ENCODE results near the gene TES.

TES gene

GRCh38 chr7:116165717-116166116 is 44.6 kb upstream of the TES start:
- Histone ChIP-seq H3K9ac (ENCODE audit: low read length) (no peak overlapping the region), H2BK120ac (ENCODE audit: low read depth, low read length) (no peak overlapping the region), H4K8ac (ENCODE audit: low read depth, low read length) (no peak overlapping the region), H2BK15ac (replicated peaks; ENCODE audit: low read depth) (no peak overlapping the region), H3K23ac (ENCODE audit: low read length) (no peak overlapping the region), H3K79me2 (ENCODE audit: control insufficient read depth, insufficient read depth, low read length) (no peaks in the 10 kb centered on the region), H3K4me1 (ENCODE audit: control insufficient read depth, low read depth, low read length) (no peaks in the 10 kb centered on the region), H3K79me1 (ENCODE audit: low read length) (no peaks in the 10 kb centered on the region), H3K4ac (ENCODE audit: low read depth, low read length) (no peak overlapping the region), H3K4me3 (ENCODE audit: low read length) (no peak overlapping the region), H2BK5ac (ENCODE audit: low read length) (no peak overlapping the region), H4K5ac (ENCODE audit: low read length) (no peak overlapping the region), H3K18ac (ENCODE audit: low read length) (no peak overlapping the region), H3K27ac (ENCODE audit: low read depth, low read length) (no peak overlapping the region), H3K56ac (ENCODE audit: low read length) (no peak overlapping the region), H2AK5ac (ENCODE audit: low read length) (no peak overlapping the region), H3K27me3 (ENCODE audit: insufficient read depth, low read length, poor library complexity) (no peaks in the 10 kb centered on the region), H3K4me2 (ENCODE audit: low read length) (no peak overlapping the region), H3K36me3 (ENCODE audit: control insufficient read depth, insufficient read depth, low read length) (no peaks in the 10 kb centered on the region)
- WGBS (ENCODE audit: extremely low coverage, insufficient coverage, low lambda C conversion rate), result no CpG with 5 or more reads among the region's 2 CpGs
- DNase-seq, result no peak

- no peak overlapping the region for H2BK120ac ChIP-seq (ENCODE audit: low read depth, low read length)
- no CpG with 5 or more reads among the region's 2 CpGs for WGBS (ENCODE audit: extremely low coverage, insufficient coverage, low lambda C conversion rate)
- no peaks in the 10 kb centered on the region for H3K79me1 ChIP-seq (ENCODE audit: low read length)
- H3K4me3 ChIP-seq (ENCODE audit: low read length), result no peak overlapping the region
- no peak overlapping the region for H3K27ac ChIP-seq (ENCODE audit: low read depth, low read length)
- no peak overlapping the region for H3K23ac ChIP-seq (ENCODE audit: low read length)
- H2BK15ac ChIP-seq (replicated peaks; ENCODE audit: low read depth), result no peak overlapping the region
- H3K18ac ChIP-seq (ENCODE audit: low read length), result no peak overlapping the region
- no peaks in the 10 kb centered on the region for H3K27me3 ChIP-seq (ENCODE audit: insufficient read depth, low read length, poor library complexity)
- no peaks in the 10 kb centered on the region for H3K36me3 ChIP-seq (ENCODE audit: control insufficient read depth, insufficient read depth, low read length)
- no peaks in the 10 kb centered on the region for H3K79me2 ChIP-seq (ENCODE audit: control insufficient read depth, insufficient read depth, low read length)
- H3K4ac ChIP-seq (ENCODE audit: low read depth, low read length), result no peak overlapping the region
- H2BK5ac ChIP-seq (ENCODE audit: low read length), result no peak overlapping the region
- H3K56ac ChIP-seq (ENCODE audit: low read length), result no peak overlapping the region
- H3K4me2 ChIP-seq (ENCODE audit: low read length), result no peak overlapping the region
- no peak overlapping the region for H2AK5ac ChIP-seq (ENCODE audit: low read length)
- no peak overlapping the region for H4K5ac ChIP-seq (ENCODE audit: low read length)
- H3K9ac ChIP-seq (ENCODE audit: low read length), result no peak overlapping the region
- DNase-seq, result no peak
- H4K8ac ChIP-seq (ENCODE audit: low read depth, low read length), result no peak overlapping the region
- H3K4me1 ChIP-seq (ENCODE audit: control insufficient read depth, low read depth, low read length), result no peaks in the 10 kb centered on the region
Observed at GRCh38 chr7:116166156-116166555, 44.2 kb upstream of the TES start.

DNA sequence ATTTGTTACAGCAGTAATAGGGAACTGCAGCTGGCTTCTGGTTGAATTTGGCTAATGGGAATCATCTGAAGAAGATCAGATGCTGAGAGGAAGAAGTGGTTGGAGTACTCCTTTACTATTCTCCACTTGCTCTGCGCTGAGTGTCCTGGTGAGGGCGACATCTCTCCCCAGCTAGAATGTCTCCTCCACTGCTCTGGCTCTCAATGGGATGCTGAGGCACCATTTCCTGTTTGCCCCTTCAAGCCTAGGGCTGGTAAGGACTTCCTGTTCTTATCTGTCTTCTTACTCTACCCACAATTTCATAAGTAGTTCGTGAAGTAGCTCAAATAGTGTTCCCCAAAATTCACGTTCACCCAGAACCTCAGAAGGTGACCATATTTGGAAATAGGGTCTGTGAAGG is 43.2 kb upstream of the TES start:
- Histone ChIP-seq H3K79me2 (ENCODE audit: control insufficient read depth, insufficient read depth, low read length) (no peaks in the 10 kb centered on the region), H3K9ac (ENCODE audit: low read length) (no peak overlapping the region), H4K5ac (ENCODE audit: low read length) (no peak overlapping the region), H3K79me1 (ENCODE audit: low read length) (no peaks in the 10 kb centered on the region), H2BK15ac (replicated peaks; ENCODE audit: low read depth) (no peak overlapping the region), H3K27me3 (ENCODE audit: insufficient read depth, low read length, poor library complexity) (no peaks in the 10 kb centered on the region), H3K27ac (ENCODE audit: low read depth, low read length) (no peak overlapping the region), H3K4me3 (ENCODE audit: low read length) (no peak overlapping the region), H3K4me1 (ENCODE audit: control insufficient read depth, low read depth, low read length) (no peaks in the 10 kb centered on the region), H3K36me3 (ENCODE audit: control insufficient read depth, insufficient read depth, low read length) (no peaks in the 10 kb centered on the region), H3K4me2 (ENCODE audit: low read length) (no peak overlapping the region), H3K23ac (ENCODE audit: low read length) (no peak overlapping the region), H2AK5ac (ENCODE audit: low read length) (no peak overlapping the region), H3K18ac (ENCODE audit: low read length) (no peak overlapping the region), H2BK5ac (ENCODE audit: low read length) (no peak overlapping the region), H3K4ac (ENCODE audit: low read depth, low read length) (no peak overlapping the region), H2BK120ac (ENCODE audit: low read depth, low read length) (no peak overlapping the region), H3K56ac (ENCODE audit: low read length) (no peak overlapping the region), H4K8ac (ENCODE audit: low read depth, low read length) (no peak overlapping the region)
- no CpG with 5 or more reads among the region's 4 CpGs for WGBS (ENCODE audit: extremely low coverage, insufficient coverage, low lambda C conversion rate)
- peak; percentile 50 for DNase-seq

DNA sequence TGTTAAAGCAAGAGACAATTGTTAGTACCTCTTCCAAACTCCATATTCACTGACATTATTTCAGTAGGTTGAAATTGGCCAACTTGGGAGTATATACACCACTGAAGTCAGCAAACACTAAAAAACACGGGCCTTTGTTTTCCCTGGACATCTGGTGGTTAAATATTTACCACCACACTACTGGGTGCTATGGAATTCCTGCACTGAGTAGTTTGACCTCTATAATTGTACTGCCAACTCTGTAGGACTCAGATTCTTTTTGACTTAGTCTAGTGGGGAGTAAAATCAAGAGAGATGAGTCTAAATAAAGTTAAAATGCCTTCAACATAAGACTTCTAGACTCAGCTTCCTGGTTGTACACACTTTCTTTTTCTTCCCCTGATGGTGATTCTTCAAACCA is 41.3 kb upstream of the TES start:
- no peak overlapping the region for H3K4me2 ChIP-seq (ENCODE audit: low read length)
- no peak overlapping the region for H3K18ac ChIP-seq (ENCODE audit: low read length)
- H3K4me1 ChIP-seq (ENCODE audit: control insufficient read depth, low read depth, low read length), result no peaks in the 10 kb centered on the region
- no peak overlapping the region for H2BK5ac ChIP-seq (ENCODE audit: low read length)
- no peak overlapping the region for H3K4me3 ChIP-seq (ENCODE audit: low read length)
- DNase-seq, result no peak
- no peak overlapping the region for H4K8ac ChIP-seq (ENCODE audit: low read depth, low read length)
- no peaks in the 10 kb centered on the region for H3K79me1 ChIP-seq (ENCODE audit: low read length)
- H4K5ac ChIP-seq (ENCODE audit: low read length), result no peak overlapping the region
- H3K36me3 ChIP-seq (ENCODE audit: control insufficient read depth, insufficient read depth, low read length), result no peaks in the 10 kb centered on the region
- no peak overlapping the region for H3K9ac ChIP-seq (ENCODE audit: low read length)
- no peak overlapping the region for H3K27ac ChIP-seq (ENCODE audit: low read depth, low read length)
- H2BK120ac ChIP-seq (ENCODE audit: low read depth, low read length), result no peak overlapping the region
- no peak overlapping the region for H3K23ac ChIP-seq (ENCODE audit: low read length)
- no peak overlapping the region for H2BK15ac ChIP-seq (replicated peaks; ENCODE audit: low read depth)
- no peaks in the 10 kb centered on the region for H3K79me2 ChIP-seq (ENCODE audit: control insufficient read depth, insufficient read depth, low read length)
- no peak overlapping the region for H3K4ac ChIP-seq (ENCODE audit: low read depth, low read length)
- no CpG with 5 or more reads among the region's 1 CpG for WGBS (ENCODE audit: extremely low coverage, insufficient coverage, low lambda C conversion rate)
- no peaks in the 10 kb centered on the region for H3K27me3 ChIP-seq (ENCODE audit: insufficient read depth, low read length, poor library complexity)
- H2AK5ac ChIP-seq (ENCODE audit: low read length), result no peak overlapping the region
- no peak overlapping the region for H3K56ac ChIP-seq (ENCODE audit: low read length)

DNA sequence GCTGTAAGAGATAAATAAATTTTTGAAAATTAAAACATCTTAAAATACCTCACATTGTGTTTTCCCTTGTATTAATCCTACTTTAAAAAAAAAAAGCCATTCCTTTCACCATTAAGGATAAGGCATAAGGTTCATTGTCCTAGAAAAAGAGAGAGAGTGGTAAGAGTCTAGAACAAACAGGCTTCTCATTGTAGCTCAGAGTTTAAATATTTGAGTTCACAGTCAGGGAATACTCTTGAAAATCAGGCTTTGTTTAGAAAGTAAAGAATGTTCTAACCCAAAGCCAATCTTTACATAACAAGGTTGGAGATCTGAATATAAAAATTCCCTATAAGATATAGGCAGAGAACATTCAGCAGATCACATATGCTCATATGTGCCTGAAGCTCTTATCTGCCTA is 40.2 kb upstream of the TES start:
- Histone ChIP-seq H3K23ac (ENCODE audit: low read length) (no peak overlapping the region), H3K4me1 (ENCODE audit: control insufficient read depth, low read depth, low read length) (no peaks in the 10 kb centered on the region), H3K9ac (ENCODE audit: low read length) (no peak overlapping the region), H3K27me3 (ENCODE audit: insufficient read depth, low read length, poor library complexity) (no peaks in the 10 kb centered on the region), H3K27ac (ENCODE audit: low read depth, low read length) (no peak overlapping the region), H2AK5ac (ENCODE audit: low read length) (no peak overlapping the region), H4K8ac (ENCODE audit: low read depth, low read length) (no peak overlapping the region), H2BK120ac (ENCODE audit: low read depth, low read length) (no peak overlapping the region), H3K18ac (ENCODE audit: low read length) (no peak overlapping the region), H3K79me1 (ENCODE audit: low read length) (no peaks in the 10 kb centered on the region), H4K5ac (ENCODE audit: low read length) (no peak overlapping the region), H3K79me2 (ENCODE audit: control insufficient read depth, insufficient read depth, low read length) (no peaks in the 10 kb centered on the region), H3K4me2 (ENCODE audit: low read length) (no peak overlapping the region), H3K4me3 (ENCODE audit: low read length) (no peak overlapping the region), H2BK5ac (ENCODE audit: low read length) (no peak overlapping the region), H2BK15ac (replicated peaks; ENCODE audit: low read depth) (no peak overlapping the region), H3K36me3 (ENCODE audit: control insufficient read depth, insufficient read depth, low read length) (no peaks in the 10 kb centered on the region), H3K4ac (ENCODE audit: low read depth, low read length) (no peak overlapping the region), H3K56ac (ENCODE audit: low read length) (no peak overlapping the region)
- DNase-seq, result no peak

DNA sequence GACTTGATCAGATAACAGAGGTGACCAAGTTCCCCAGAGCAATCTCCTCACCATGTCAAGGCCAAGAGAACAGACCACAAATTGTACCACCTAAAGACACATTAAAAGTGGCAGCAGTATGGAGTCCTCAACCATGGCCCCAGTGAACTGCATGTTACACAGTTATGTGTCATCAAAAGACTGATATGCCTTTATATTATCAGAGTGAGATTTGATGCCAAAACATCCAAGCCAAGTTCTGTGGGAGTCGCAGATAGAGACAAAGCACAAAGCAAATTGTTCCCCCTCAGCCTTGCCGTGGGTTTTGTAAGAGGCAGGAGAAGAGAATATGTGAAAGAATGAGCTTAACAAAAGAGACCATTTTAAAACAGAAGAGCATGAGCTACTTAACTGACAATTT is 39.2 kb upstream of the TES start:
- no peaks in the 10 kb centered on the region for H3K36me3 ChIP-seq (ENCODE audit: control insufficient read depth, insufficient read depth, low read length)
- H2AK5ac ChIP-seq (ENCODE audit: low read length), result no peak overlapping the region
- H3K9ac ChIP-seq (ENCODE audit: low read length), result no peak overlapping the region
- H3K27ac ChIP-seq (ENCODE audit: low read depth, low read length), result no peak overlapping the region
- H3K4me3 ChIP-seq (ENCODE audit: low read length), result no peak overlapping the region
- H3K4me1 ChIP-seq (ENCODE audit: control insufficient read depth, low read depth, low read length), result no peaks in the 10 kb centered on the region
- no peak overlapping the region for H3K4me2 ChIP-seq (ENCODE audit: low read length)
- no peaks in the 10 kb centered on the region for H3K27me3 ChIP-seq (ENCODE audit: insufficient read depth, low read length, poor library complexity)
- no peak overlapping the region for H2BK15ac ChIP-seq (replicated peaks; ENCODE audit: low read depth)
- H4K8ac ChIP-seq (ENCODE audit: low read depth, low read length), result no peak overlapping the region
- no peak for DNase-seq
- H2BK120ac ChIP-seq (ENCODE audit: low read depth, low read length), result no peak overlapping the region
- WGBS (ENCODE audit: extremely low coverage, insufficient coverage, low lambda C conversion rate), result no CpG with 5 or more reads among the region's 2 CpGs
- no peaks in the 10 kb centered on the region for H3K79me2 ChIP-seq (ENCODE audit: control insufficient read depth, insufficient read depth, low read length)
- no peak overlapping the region for H3K4ac ChIP-seq (ENCODE audit: low read depth, low read length)
- no peaks in the 10 kb centered on the region for H3K79me1 ChIP-seq (ENCODE audit: low read length)
- no peak overlapping the region for H4K5ac ChIP-seq (ENCODE audit: low read length)
- no peak overlapping the region for H3K18ac ChIP-seq (ENCODE audit: low read length)
- no peak overlapping the region for H2BK5ac ChIP-seq (ENCODE audit: low read length)
- H3K56ac ChIP-seq (ENCODE audit: low read length), result no peak overlapping the region
- no peak overlapping the region for H3K23ac ChIP-seq (ENCODE audit: low read length)

Data from mesendoderm (in vitro differentiated cells).